Transverse colon (tissue), 4 donors: ENCODE measurements around the gene ALDH4A1. TPM values are rescaled to one million over a fixed set of nuclear protein-coding genes. Genes with fewer than 3 reads are reported as not detected.

Experiments used
- DNase-seq: peaks from one replicate; pipeline ENCODE4 v3.0.0-alpha.2; 2019
- H3K27ac ChIP-seq, 4 donors: fragments of 200-600 bp; sonication (generic); 2 replicates each; pipeline ENCODE4 v1.5.1; 2016 to 2018; ENCODE audit warnings: inconsistent platforms in 4 of 4
- H3K27me3 ChIP-seq: fragments of 200-600 bp; sonication (generic); 2 replicates; pipeline ENCODE4 v1.5.1; 2017; ENCODE audit warnings: inconsistent platforms
- H3K36me3 ChIP-seq, 4 donors: fragments of 200-600 bp; sonication (generic); 2 replicates each; pipeline ENCODE4 v1.5.1; 2017 to 2019; ENCODE audit warnings: inconsistent platforms in 4 of 4
- H3K4me1 ChIP-seq, 4 donors: fragments of 200-600 bp; sonication (generic); 2 replicates each; pipeline ENCODE4 v1.5.1; 2017 to 2020; ENCODE audit warnings: inconsistent platforms in 4 of 4
- H3K4me3 ChIP-seq, 4 donors: fragments of 200-600 bp; sonication (generic); 1 replicate in 1 of 4; 2 replicates in 3 of 4; pipeline versions ENCODE4 v1.5.1 to v1.6.1; 2017 to 2019; ENCODE audit warnings: inconsistent platforms in 4 of 4
- H3K9me3 ChIP-seq, 2 donors: fragments of 200-600 bp; sonication (generic); 2 replicates each; pipeline ENCODE4 v1.5.1; 2017 to 2019; ENCODE audit warnings: inconsistent platforms in 2 of 2
- CTCF ChIP-seq, 5 experiments: fragments of 200-600 bp in 3 of 5; fragments of 450-650 bp in 2 of 5; sonication (generic) in 3 of 5; IDR thresholded peaks; 1 replicate in 2 of 5; 2 replicates in 3 of 5; pipeline ENCODE4 v1.5.1; 2016 to 2017; ENCODE audit warnings: antibody characterized with exemption in 5 of 5, inconsistent platforms in 3 of 5, mild to moderate bottlenecking in 2 of 5, moderate library complexity in 1 of 5
- EP300 ChIP-seq: sonication (generic); formaldehyde crosslinking; IDR thresholded peaks from one replicate; pipeline ENCODE4 v1.6.1; 2017; ENCODE audit warnings: antibody characterized with exemption, low read depth
- POLR2A ChIP-seq: fragments of 450-650 bp; IDR thresholded peaks from one replicate; pipeline ENCODE4 v1.6.1; 2016; ENCODE audit warnings: antibody characterized with exemption, mild to moderate bottlenecking, moderate library complexity
- POLR2AphosphoS5 ChIP-seq, 3 donors: sonication (generic); formaldehyde crosslinking; IDR thresholded peaks; one replicate each; pipeline ENCODE4 v1.6.1; 2016; ENCODE audit warnings: antibody characterized with exemption in 3 of 3
- WGBS, 2 donors: methylation state at CpG; one replicate each; pipeline ENCODE4 v1.1.5; 2018; ENCODE audit warnings: low coverage in 1 of 2; 5-methylcytosine and 5-hydroxymethylcytosine counted together
- in situ Hi-C, 4 donors: fragments of 200-750 bp; cut with MboI; loops; one replicate each; pipeline versions ENCODE4 v1.15.0 to v1.15.1; 2017; ENCODE audit warnings: low sequenced_read_pairs in 3 of 4, low pct_ligation_motif_present in 1 of 4, low pct_unique_long_range_greater_than_20kb in 1 of 4
- intact Hi-C: fragments of 100-400 bp; cut with DNase I; formaldehyde crosslinking; loops from one replicate; pipeline ENCODE4 v1.15.1; 2023; ENCODE audit warnings: low total_unique reads
- total RNA-seq, 4 donors: library from RNA; depleted of rRNA; stranded (reverse); fragments of >200 nt; gene quantifications; one replicate each; pipeline ENCODE4 v1.1.0, GENCODE V29; 2016

The ALDH4A1 gene
- total RNA-seq, 4 donors from 2014 or later: 3.8 to 6.0 (median 4.8) TPM

DNA sequence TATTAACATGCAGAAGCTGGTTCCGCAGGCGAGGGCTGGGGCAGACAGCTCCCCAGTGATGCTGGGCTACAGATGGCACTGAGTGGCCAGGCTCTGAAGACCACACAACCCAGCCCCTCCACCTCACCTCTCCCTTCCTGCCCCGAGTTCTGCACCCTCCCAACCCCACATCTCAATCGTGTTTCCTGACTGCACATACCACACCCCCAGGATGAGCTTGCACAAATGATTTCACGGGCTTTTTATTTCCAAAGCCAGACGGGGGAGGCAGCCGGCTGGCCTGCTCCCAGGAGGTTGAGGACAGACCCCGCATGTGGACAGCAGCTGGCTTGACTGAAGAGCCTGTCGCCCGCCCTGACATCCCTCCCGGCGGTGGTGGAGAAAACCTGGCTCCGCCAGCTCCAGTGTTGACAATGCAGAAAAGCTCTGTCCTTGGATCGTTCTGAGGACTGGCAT is 21.4 kb upstream of the ALDH4A1 start:
- H3K27me3 ChIP-seq: no peaks in the 10 kb centered on the region
- peak overlapping the region; percentile 77 to 91 (median 85) for H3K27ac ChIP-seq
- H3K4me1 ChIP-seq: peaks cover 42 to 58% (median 49%) of the 10 kb centered on the region in 4 donors
- in situ Hi-C loops: loop anchor here in 2 of 4 donors (25.0 kb wide), 1 partner anchor 314 kb away; no protein-coding TSS in a partner anchor
- no peaks in the 10 kb centered on the region for H3K36me3 ChIP-seq
- WGBS, 2 donors: 44% methylated on average over 14 of the region's 14 CpGs; no CpG with 5 or more reads in 1 of the 2 donors
- no peak for TF ChIP-seq POLR2A
- intact Hi-C loops: no loop called here
- DNase-seq: no peak
- no peaks in the 10 kb centered on the region for H3K9me3 ChIP-seq
- no peak overlapping the region for H3K4me3 ChIP-seq

- no peak for TF ChIP-seq EP300
- TF ChIP-seq POLR2AphosphoS5 (IDR thresholded peaks at IDR 0.05): no peak
- TF ChIP-seq CTCF (IDR thresholded peaks at IDR 0.05): no peak
- TF ChIP-seq POLR2A: no peak
- no peak overlapping the region for H3K4me3 ChIP-seq
- no peak for DNase-seq
- no peaks in the 10 kb centered on the region for H3K9me3 ChIP-seq
- H3K27ac ChIP-seq: peak overlapping the region; percentile 77 to 91 (median 85)
- H3K4me1 ChIP-seq: peaks cover 37 to 52% (median 49%) of the 10 kb centered on the region in 4 donors
- WGBS, 2 donors: 71% methylated on average over 18 of the region's 18 CpGs; no CpG with 5 or more reads in 1 of the 2 donors
- no peaks in the 10 kb centered on the region for H3K27me3 ChIP-seq
- intact Hi-C loops: no loop called here
- in situ Hi-C loops: loop anchor here in 2 of 4 donors (25.0 kb wide), 1 partner anchor 314 kb away; no protein-coding TSS in a partner anchor
- no peaks in the 10 kb centered on the region for H3K36me3 ChIP-seq
These were observed 20.7 kb upstream of the ALDH4A1 start for GRCh38 chr1:18922848-18923755.

DNA sequence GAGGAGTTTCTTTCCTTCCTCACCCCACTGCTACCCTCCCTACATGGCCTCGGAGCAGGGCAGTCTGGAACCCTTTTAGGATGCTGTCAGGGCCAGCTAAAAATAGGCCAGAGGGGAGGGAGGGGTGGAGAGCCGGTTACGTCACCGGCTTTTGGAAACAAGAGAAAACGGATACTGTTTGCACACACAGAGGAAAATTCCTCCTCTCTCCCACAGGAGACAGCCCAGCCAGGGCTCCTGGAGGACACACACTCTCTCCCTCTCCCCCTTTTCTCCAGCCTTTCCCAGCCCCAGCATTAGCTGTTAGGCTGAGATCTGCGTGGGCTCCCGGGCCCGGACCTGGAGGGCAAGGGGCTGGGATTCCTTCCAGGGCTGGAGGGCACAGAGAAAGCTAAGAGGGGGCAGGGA is 20.0 kb upstream of the ALDH4A1 start:
- 37 to 58% methylated on average over 4 to 8 of the region's 8 CpGs for WGBS, 2 donors
- peaks cover 34 to 46% (median 41%) of the 10 kb centered on the region in 4 donors for H3K4me1 ChIP-seq
- no peaks in the 10 kb centered on the region for H3K27me3 ChIP-seq
- no peaks in the 10 kb centered on the region for H3K36me3 ChIP-seq
- in situ Hi-C loops: loop anchor here in 2 of 4 donors (25.0 kb wide), 1 partner anchor 315 kb away; no protein-coding TSS in a partner anchor
- no peaks in the 10 kb centered on the region for H3K9me3 ChIP-seq
- intact Hi-C loops: no loop called here
- no peak overlapping the region for H3K4me3 ChIP-seq
- TF ChIP-seq CTCF (IDR thresholded peaks at IDR 0.05) (peak in 3 of 5 experiments; percentile 7 to 43 (median 22)), POLR2A (peak; percentile 26), POLR2AphosphoS5 (IDR thresholded peaks at IDR 0.05) (peak; percentile 61 to 71 (median 64)), EP300 (peak; percentile 40)
- peak overlapping the region; percentile 77 to 91 (median 85) for H3K27ac ChIP-seq
- DNase-seq: peak; percentile 70

DNA sequence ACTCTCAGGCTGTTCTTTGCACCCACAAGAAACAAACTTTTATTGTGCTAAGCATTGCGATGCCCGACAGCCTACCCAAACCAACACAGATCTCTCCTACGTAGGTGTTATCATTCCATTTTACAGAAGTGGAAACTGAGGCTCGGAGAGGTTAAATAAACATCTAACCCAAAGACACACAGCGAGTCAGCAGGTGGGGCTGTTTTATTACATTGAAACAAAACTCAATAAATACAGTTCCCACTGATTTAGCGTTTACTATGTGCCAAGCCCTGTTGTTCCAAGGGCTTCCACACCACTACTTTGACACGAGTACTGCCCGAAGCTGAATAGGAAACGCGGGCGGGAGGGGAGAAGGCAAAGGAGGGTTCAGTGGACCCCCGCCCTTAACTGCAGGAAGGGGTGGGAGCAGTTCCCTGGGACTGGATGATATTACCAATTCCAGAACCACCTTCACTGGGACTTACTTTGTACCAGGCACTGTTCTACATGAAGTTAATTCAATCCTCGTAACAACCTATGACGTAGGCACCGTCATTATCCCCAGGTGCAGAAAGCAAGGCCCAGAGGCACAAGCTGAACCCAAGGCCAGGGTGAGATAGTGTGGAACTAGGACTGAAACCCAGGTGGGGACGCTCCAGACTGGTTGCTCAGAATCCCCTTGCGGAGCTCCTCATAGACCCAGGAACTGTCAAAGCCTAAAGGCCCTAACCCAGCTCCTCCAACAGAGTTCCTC is 19.3 kb upstream of the ALDH4A1 start:
- WGBS, 2 donors: 42 to 62% methylated on average over 10 to 17 of the region's 17 CpGs
- peak in 4 of 5 experiments; percentile 14 to 46 (median 26) for TF ChIP-seq CTCF (IDR thresholded peaks at IDR 0.05)
- TF ChIP-seq POLR2A: no peak
- H3K9me3 ChIP-seq: no peaks in the 10 kb centered on the region
- intact Hi-C loops (loop anchor here (1.0 kb wide), 1 partner anchor 27 kb away; no protein-coding TSS in a partner anchor), in situ Hi-C loops (loop anchor here in 2 of 4 donors (25.0 kb wide), 1 partner anchor 316 kb away; no protein-coding TSS in a partner anchor)
- peaks cover 28 to 40% (median 35%) of the 10 kb centered on the region in 4 donors for H3K4me1 ChIP-seq
- H3K4me3 ChIP-seq: no peak overlapping the region
- H3K27ac ChIP-seq: peak overlapping the region; percentile 77 to 91 (median 85)
- DNase-seq: no peak
- H3K27me3 ChIP-seq: no peaks in the 10 kb centered on the region
- no peaks in the 10 kb centered on the region for H3K36me3 ChIP-seq
